Brain microvascular endothelial cell (primary cell): Measurements from ENCODE around the gene STARD3.

ENCODE experiments used
- DNase-seq: peaks from one replicate; pipeline ENCODE4 v3.0.0-alpha.2; 2020
- H3K27ac ChIP-seq: fragments of 250-450 bp; sonication (Bioruptor Pico); 2 replicates; pipeline ENCODE4 v1.5.1; 2020; ENCODE audit warnings: mild to moderate bottlenecking, moderate library complexity
- H3K27me3 ChIP-seq: fragments of 250-450 bp; sonication (Bioruptor Pico); replicated peaks from 2 replicates; pipeline ENCODE4 v1.5.1; 2020; ENCODE audit warnings: mild to moderate bottlenecking
- H3K36me3 ChIP-seq: fragments of 250-450 bp; sonication (Bioruptor Pico); replicated peaks from 2 replicates; pipeline ENCODE4 v1.5.1; 2020; ENCODE audit warnings: mild to moderate bottlenecking
- H3K4me3 ChIP-seq: 2 replicates; pipeline ENCODE4 v1.5.1; 2011; ENCODE audit warnings: low read depth, mild to moderate bottlenecking, control low read depth, low read length, moderate library complexity
- in situ Hi-C: cut with HindIII; loops from 2 replicates; pipeline ENCODE4 v1.10.0; 2017; ENCODE audit warnings: low sequenced_read_pairs, low pct_ligation_motif_present
- TF ChIP-seq, protein P1 (sequence below): IDR thresholded peaks from 2 replicates; pipeline ENCODE4 v1.5.1; 2011; ENCODE audit warnings: low read depth, mild to moderate bottlenecking, moderate library complexity, low read length, control low read depth, inconsistent platforms; ENCODE audit errors: missing control alignments

The STARD3 gene

DNA sequence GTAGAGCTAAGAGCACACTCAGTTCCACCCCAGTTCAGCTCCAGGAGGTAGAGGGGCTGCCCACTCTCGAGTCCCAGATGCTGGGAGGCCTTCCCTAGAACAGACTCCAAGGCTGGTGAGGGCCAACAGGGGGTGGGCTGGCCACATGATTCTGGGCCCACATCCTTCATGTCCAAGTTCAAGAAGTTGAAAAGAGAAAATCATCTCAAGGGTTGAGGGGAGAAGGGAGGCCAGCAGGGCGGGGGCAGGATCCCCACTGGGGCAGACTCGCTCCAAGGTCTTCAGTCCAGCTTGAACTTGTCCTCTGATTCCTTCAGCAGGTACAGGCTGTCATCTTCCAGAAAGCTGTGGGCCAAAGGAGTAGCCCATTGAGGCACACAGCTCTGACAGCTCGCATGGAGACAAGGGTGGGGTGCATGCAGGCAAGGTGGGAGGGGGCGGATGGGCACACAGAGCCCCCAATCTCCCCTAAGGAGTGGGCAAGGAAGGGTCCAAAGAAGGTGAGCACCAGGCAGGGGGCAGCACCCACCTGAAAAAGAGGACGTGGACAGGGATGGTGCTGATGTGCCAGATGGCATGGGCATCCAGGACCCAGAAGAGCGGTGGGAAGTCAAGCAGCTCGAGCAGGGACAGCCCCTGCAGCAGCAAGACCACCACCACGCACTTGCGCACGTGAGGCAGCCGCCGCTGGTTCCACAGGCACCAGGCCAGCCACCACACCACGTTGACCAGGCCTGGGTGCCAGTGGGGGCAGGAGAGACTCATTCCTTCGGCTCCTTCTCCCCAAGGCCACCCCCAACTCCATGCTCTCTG, 35.8 kb downstream of the STARD3 start:
- H3K27ac ChIP-seq, result no peak overlapping the region
- no peak overlapping the region for H3K4me3 ChIP-seq
- in situ Hi-C loops, result no loop called here

DNA sequence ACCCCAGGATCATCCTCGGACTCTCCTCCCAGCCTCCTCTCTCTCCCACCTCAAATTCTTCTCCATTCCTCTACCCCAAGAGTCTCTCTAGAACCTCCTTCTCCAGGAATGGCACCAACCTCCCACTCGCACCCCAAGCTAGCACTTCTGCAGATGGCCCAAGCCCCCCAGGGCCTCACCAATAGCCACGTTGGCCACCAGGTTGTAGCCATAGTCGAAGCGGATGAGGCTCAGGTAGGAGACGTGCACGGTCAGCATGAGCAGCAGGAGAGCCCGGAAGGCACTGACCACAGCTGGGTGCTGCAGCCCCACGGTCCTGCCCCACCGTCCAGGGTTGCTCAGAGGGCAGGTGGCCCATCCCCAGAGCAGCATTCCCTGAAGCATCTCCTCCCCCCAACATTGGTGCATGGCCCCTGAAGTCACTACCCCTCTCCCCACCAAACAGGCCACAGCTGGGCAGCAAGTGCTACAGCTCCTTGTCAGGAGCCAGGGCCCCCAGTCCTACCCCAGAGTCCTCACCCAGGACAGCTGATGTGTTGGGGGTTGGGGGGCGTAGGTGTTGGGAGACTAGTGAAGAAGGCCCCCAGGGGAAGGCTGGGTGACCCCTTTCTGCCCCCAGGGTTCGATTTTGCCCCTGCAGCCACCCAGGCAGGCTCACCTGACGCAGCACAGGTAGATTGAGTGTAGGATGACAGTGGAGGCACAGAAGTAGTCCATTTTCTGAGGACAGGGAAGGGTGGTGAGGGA, 36.6 kb downstream of the STARD3 start:
- Histone ChIP-seq H3K27me3 (peaks cover 7% of the 10 kb centered on the region), H3K36me3 (no peaks in the 10 kb centered on the region), H3K4me3 (no peak overlapping the region), H3K27ac (no peak overlapping the region)
- TF ChIP-seq, protein P1, sequence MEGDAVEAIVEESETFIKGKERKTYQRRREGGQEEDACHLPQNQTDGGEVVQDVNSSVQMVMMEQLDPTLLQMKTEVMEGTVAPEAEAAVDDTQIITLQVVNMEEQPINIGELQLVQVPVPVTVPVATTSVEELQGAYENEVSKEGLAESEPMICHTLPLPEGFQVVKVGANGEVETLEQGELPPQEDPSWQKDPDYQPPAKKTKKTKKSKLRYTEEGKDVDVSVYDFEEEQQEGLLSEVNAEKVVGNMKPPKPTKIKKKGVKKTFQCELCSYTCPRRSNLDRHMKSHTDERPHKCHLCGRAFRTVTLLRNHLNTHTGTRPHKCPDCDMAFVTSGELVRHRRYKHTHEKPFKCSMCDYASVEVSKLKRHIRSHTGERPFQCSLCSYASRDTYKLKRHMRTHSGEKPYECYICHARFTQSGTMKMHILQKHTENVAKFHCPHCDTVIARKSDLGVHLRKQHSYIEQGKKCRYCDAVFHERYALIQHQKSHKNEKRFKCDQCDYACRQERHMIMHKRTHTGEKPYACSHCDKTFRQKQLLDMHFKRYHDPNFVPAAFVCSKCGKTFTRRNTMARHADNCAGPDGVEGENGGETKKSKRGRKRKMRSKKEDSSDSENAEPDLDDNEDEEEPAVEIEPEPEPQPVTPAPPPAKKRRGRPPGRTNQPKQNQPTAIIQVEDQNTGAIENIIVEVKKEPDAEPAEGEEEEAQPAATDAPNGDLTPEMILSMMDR, result no peak
- in situ Hi-C loops, result no loop called here
- DNase-seq, result no peak

More for the DNA sequence above, 35.8 kb downstream of the STARD3 start:
- TF ChIP-seq, protein P1, result no peak
- H3K36me3 ChIP-seq, result no peaks in the 10 kb centered on the region
- peaks cover 7% of the 10 kb centered on the region for H3K27me3 ChIP-seq
- DNase-seq, result no peak

DNA sequence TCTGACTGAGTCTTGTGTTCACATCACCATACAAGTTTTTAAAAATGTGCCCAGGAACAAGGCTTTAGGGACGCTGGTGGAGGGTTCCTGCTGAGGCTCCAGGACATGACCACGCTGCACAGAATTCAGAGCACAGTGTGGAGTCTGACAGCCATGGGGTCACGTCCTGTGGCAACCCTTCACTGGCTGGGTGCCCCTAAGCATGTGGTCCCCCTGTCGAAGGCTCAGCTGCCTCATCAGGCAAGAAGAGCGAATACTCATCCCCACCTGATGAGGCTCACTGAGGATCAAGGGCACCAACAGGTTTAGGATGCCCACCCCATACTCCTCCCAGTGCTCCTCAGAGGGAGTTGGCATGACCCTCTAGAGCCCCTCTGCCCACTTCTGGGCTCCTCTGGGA, 37.2 kb downstream of the STARD3 start:
- no peak for DNase-seq
- Histone ChIP-seq H3K4me3 (no peak overlapping the region), H3K36me3 (no peaks in the 10 kb centered on the region), H3K27ac (no peak overlapping the region), H3K27me3 (peaks cover 7% of the 10 kb centered on the region)
- in situ Hi-C loops, result no loop called here
- TF ChIP-seq, protein P1, result no peak

DNA sequence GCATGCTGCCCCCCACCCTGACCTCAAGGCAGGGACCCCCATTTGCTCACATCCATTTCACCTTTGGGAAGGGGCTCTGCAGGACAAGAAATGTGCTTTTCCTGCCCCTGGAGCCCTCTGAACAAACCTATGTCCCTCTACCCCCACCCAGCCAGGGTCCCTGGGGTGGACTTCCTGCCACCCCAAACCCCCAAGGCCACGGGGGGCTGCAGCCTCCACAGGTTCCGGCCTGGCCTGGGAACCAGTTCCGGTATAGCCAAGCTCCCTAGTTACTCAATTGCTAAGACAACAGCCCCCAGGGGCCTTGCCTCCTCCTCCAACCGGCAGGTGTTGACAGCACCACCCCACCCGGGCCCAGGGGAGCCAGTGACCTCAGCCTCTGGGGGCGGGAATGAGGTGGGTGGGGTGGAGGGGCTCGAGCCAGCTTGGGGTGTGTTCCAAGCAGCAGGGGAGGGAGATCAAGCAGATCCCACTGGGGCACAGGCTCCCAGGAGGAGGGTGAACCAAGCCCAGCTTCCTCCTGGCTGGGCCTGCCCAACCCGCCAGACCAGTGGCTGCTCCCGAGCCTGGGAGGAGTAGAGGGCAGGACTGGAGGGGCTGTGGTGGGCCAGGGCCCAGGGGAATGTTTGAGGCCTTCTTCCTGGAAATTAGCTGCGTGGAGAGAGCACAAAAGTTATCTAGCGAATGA, 37.9 kb downstream of the STARD3 start:
- Histone ChIP-seq H3K27ac (no peak overlapping the region), H3K4me3 (no peak overlapping the region), H3K36me3 (no peaks in the 10 kb centered on the region), H3K27me3 (peaks cover 7% of the 10 kb centered on the region)
- in situ Hi-C loops, result no loop called here
- no peak for DNase-seq
- TF ChIP-seq, protein P1, result no peak

DNA sequence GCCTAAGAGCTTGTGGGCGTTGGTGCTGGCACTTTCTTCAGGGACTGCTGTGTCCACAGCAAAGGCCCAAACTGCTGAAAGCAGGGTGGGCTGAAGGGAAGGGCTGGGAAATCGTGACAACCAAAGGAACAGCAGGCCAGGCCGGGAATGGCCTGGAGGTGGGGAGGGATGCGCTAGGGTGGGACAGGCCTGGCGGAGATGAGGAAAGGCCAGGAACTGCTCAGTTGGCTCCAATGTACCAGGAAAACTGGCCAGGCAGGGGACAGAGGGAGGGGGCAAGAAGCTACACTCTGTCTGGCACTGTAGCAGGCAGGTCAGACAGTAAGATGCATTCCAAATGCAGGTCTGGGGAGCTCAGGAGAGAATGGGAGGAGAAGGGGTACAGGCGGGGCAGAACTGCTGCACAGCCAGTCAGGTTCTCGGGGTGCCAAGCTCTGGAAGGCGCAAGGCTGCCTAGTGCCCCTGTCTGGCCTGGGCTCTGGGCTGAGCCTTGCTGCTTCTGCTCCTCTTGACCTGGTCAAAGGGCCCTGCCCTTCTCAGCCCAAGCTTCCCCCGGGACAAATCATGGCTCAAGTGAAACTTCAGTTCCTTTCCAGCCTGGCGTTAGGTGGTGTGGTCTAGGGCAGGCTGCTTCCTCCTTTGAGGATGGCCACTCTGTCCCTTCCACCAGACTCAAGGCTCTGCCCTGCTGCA, 38.6 kb downstream of the STARD3 start:
- in situ Hi-C loops, result no loop called here
- DNase-seq, result no peak
- peaks cover 7% of the 10 kb centered on the region for H3K27me3 ChIP-seq
- no peak overlapping the region for H3K4me3 ChIP-seq
- H3K36me3 ChIP-seq, result no peaks in the 10 kb centered on the region
- TF ChIP-seq, protein P1, result no peak
- H3K27ac ChIP-seq, result no peak overlapping the region
